GM13977 (cell line): ENCODE data around the gene LAMA5.

Experiments used
- DNase-seq: peaks from one replicate; pipeline ENCODE4 v3.0.0; 2012; ENCODE audit warnings: low spot score
- CTCF ChIP-seq: IDR thresholded peaks from 2 replicates; pipeline ENCODE4 v1.5.1; 2012; ENCODE audit warnings: mild to moderate bottlenecking, control low read depth; ENCODE audit not compliant: insufficient read depth; ENCODE audit errors: extremely low read depth, missing control alignments
- in situ Hi-C: fragments of 300-500 bp; cut with MboI; formaldehyde crosslinking; loops from one replicate; pipeline ENCODE4 v1.12.0; 2022; ENCODE audit warnings: low sequenced_read_pairs, low pct_unique_long_range_greater_than_20kb, mixed read lengths, inconsistent platforms; ENCODE audit not compliant: unreplicated experiment

LAMA5 gene

GRCh38 chr20:62327726-62328495 is 39.2 kb downstream of the LAMA5 start:
- TF ChIP-seq CTCF, result no peak
- in situ Hi-C loops, result no loop called here
- DNase-seq, result no peak

GRCh38 chr20:62326959-62327725 is 40.0 kb downstream of the LAMA5 start:
- in situ Hi-C loops, result no loop called here
- no peak for TF ChIP-seq CTCF
- no peak for DNase-seq

- in situ Hi-C loops, result no loop called here
- DNase-seq, result no peak
- TF ChIP-seq CTCF, result no peak
Measured at GRCh38 chr20:62326559-62326958, 40.6 kb downstream of the LAMA5 start.

- no peak for DNase-seq
- in situ Hi-C loops, result no loop called here
- TF ChIP-seq CTCF, result no peak
Measured at GRCh38 chr20:62325172-62325905, 41.8 kb downstream of the LAMA5 start.

- no peak for DNase-seq
- TF ChIP-seq CTCF, result no peak
- in situ Hi-C loops, result no loop called here
Measured at GRCh38 chr20:62323980-62324906, 42.9 kb downstream of the LAMA5 start.
